CD4-positive, alpha-beta T cell (primary cell): ENCODE measurements around the gene INSR. TPM values are rescaled to one million over a fixed set of nuclear protein-coding genes. Genes with fewer than 3 reads are reported as not detected.

ENCODE experiments used
- ATAC-seq: fragments of 200-7000 bp; cut with Tn5 transposase; one replicate; pipeline ENCODE4 v1.10.0; 2022; ENCODE audit warnings: mild to moderate bottlenecking; ENCODE audit not compliant: poor library complexity
- CTCF ChIA-PET: fragments of 350-600 bp; sonication (Branson Sonifier 250); formaldehyde crosslinking; loops from one replicate; lab custom pipeline; 2021; ENCODE audit warnings: antibody characterized with exemption, inconsistent platforms; lab: Charles Lee
- POLR2A ChIA-PET: fragments of 350-600 bp; sonication (Branson Sonifier 250); formaldehyde crosslinking; loops from one replicate; lab custom pipeline; 2021; ENCODE audit warnings: antibody characterized with exemption, inconsistent platforms; lab: Charles Lee
- DNase-seq, 14 experiments: peaks; one replicate each; pipeline ENCODE4 v3.0.0-alpha.2; 2013 to 2020; ENCODE audit warnings: mixed read lengths in 2 of 14
- H3K27ac ChIP-seq, 2 donors: one replicate each; pipeline versions ENCODE4 v1.5.1 to v1.7.0; 2013; ENCODE audit warnings: low read length in 2 of 2, low read depth in 1 of 2, mild to moderate bottlenecking in 1 of 2
- H3K27me3 ChIP-seq, 2 experiments: 1 replicate in 1 of 2; 2 replicates in 1 of 2; pipeline versions ENCODE4 v1.6.1 to v1.7.0; 2013; ENCODE audit warnings: low read length in 2 of 2, control low read depth in 1 of 2, mild to moderate bottlenecking in 1 of 2, moderate library complexity in 1 of 2; ENCODE audit not compliant: insufficient read depth in 2 of 2, control insufficient read depth in 1 of 2
- H3K36me3 ChIP-seq: one replicate; pipeline ENCODE4 v1.6.1; 2013; ENCODE audit warnings: low read length, control low read depth; ENCODE audit not compliant: insufficient read depth
- H3K4me1 ChIP-seq: one replicate; pipeline ENCODE4 v1.6.1; 2013; ENCODE audit warnings: low read length, control low read depth; ENCODE audit not compliant: insufficient read depth
- H3K4me3 ChIP-seq: one replicate; pipeline ENCODE4 v1.5.1; 2013; ENCODE audit warnings: mild to moderate bottlenecking, low read length, moderate library complexity
- H3K9me3 ChIP-seq, 2 experiments: 1 replicate in 1 of 2; 2 replicates in 1 of 2; pipeline versions ENCODE4 v1.6.1 to v1.7.0; 2013; ENCODE audit warnings: low read length in 2 of 2, mild to moderate bottlenecking in 2 of 2, control low read depth in 1 of 2, moderate library complexity in 1 of 2; ENCODE audit not compliant: control insufficient read depth in 1 of 2, insufficient read depth in 1 of 2
- H3K27ac Mint-ChIP-seq: one replicate; pipeline ENCODE4 v1.8.0; 2020; ENCODE audit warnings: mixed read lengths
- H3K27me3 Mint-ChIP-seq: one replicate; pipeline ENCODE4 v1.8.0; 2021; ENCODE audit warnings: mixed read lengths
- H3K36me3 Mint-ChIP-seq: one replicate; pipeline ENCODE4 v1.8.0; 2021; ENCODE audit warnings: low read depth, mixed read lengths
- H3K4me1 Mint-ChIP-seq: one replicate; pipeline ENCODE4 v1.8.0; 2021; ENCODE audit warnings: low read depth, mixed read lengths
- H3K4me3 Mint-ChIP-seq: one replicate; pipeline ENCODE4 v1.8.0; 2020; ENCODE audit warnings: mild to moderate bottlenecking, mixed read lengths
- H3K9me3 Mint-ChIP-seq: one replicate; pipeline ENCODE4 v1.8.0; 2020; ENCODE audit warnings: mixed read lengths
- intact Hi-C, 2 experiments: fragments of 100-400 bp; cut with DNase I in 1 of 2; cut with micrococcal nuclease in 1 of 2; formaldehyde crosslinking; loops; one replicate each; pipeline versions ENCODE4 v1.15.1 to v1.9.0; 2023 to 2025; cut with DNase I, micrococcal nuclease
- total RNA-seq, 174 experiments: library from RNA in 2 of 174; stranded (reverse) in 2 of 174; gene quantifications; one replicate each; pipeline ENCODE4 v1.2.3 and lab custom pipeline; 2021 to 2026
- TF ChIP-seq, protein P1 (sequence below): fragments of 200-600 bp; IDR thresholded peaks from one replicate; pipeline ENCODE4 v1.8.0; 2022; ENCODE audit warnings: antibody characterized with exemption, mild to moderate bottlenecking

INSR gene
- total RNA-seq, 2 experiments from 2014 or later, result 1.8 to 3.0 TPM

DNA sequence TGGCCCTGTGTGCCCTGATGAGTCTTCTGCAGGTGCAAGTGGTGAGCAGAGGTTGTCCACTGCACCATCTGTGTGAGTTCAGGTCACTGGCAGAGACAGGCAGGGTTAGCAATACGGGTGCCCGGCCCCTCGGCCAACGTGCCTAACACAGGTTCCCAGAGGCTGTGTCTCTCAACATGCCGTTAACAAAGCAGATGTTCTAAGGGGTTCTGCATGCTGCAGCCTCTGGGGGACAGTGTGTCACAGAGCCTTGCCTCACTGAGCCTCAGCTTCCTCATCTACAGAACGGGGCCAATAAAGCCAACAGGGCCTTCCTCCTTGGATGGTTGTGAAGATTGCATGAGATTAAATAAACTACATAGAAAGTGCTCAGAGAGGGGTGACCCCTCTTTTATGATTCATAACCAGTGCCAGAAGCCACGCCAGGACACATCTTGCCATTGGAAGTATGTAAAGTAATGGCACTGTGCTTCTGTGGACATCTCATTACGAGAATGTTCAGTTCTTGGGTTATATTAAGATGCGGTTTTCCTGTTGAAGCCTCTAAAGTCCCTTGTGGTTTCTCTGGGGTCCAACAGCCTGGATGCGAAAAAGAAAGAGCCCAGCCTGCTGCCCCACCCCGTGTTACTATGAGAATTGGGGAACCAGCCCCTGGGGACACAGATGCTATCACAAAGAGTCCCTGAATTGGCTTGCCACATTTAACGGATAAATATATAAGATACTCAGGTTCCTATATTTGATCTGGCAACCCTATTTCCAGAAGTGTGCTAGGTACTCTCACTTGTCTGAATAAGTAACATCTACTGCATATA lies 43.4 kb upstream of the INSR start:
- ChIA-PET CTCF (no interaction called here), POLR2A (interaction anchor here (1.5 to 1.9 kb wide), 3 partner anchors 8 to 13 kb away, joined by 5 to 7 read pairs (median 6); partner anchors contain the start of gene ARHGEF18)
- intact Hi-C loops, result no loop called here
- no peaks in the 10 kb centered on the region for H3K36me3 ChIP-seq
- peaks cover 35% of the 10 kb centered on the region for H3K4me1 ChIP-seq
- TF ChIP-seq, protein P1, sequence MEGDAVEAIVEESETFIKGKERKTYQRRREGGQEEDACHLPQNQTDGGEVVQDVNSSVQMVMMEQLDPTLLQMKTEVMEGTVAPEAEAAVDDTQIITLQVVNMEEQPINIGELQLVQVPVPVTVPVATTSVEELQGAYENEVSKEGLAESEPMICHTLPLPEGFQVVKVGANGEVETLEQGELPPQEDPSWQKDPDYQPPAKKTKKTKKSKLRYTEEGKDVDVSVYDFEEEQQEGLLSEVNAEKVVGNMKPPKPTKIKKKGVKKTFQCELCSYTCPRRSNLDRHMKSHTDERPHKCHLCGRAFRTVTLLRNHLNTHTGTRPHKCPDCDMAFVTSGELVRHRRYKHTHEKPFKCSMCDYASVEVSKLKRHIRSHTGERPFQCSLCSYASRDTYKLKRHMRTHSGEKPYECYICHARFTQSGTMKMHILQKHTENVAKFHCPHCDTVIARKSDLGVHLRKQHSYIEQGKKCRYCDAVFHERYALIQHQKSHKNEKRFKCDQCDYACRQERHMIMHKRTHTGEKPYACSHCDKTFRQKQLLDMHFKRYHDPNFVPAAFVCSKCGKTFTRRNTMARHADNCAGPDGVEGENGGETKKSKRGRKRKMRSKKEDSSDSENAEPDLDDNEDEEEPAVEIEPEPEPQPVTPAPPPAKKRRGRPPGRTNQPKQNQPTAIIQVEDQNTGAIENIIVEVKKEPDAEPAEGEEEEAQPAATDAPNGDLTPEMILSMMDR, result no peak
- Mint-ChIP-seq H3K27me3 (no peaks in the 10 kb centered on the region), H3K27ac (no peak overlapping the region), H3K36me3 (no peaks in the 10 kb centered on the region), H3K4me1 (peaks cover 36% of the 10 kb centered on the region), H3K9me3 (no peaks in the 10 kb centered on the region), H3K4me3 (peak overlapping the region; percentile 7)
- H3K9me3 ChIP-seq, result peaks cover 0 to 6% of the 10 kb centered on the region in 2 experiments
- no peak overlapping the region for H3K27ac ChIP-seq
- no peaks in the 10 kb centered on the region for H3K27me3 ChIP-seq
- DNase-seq (peak in 3 of 14 experiments; percentile 54 to 67 (median 60)), ATAC-seq (peak; percentile 26)
- H3K4me3 ChIP-seq, result no peak overlapping the region

DNA sequence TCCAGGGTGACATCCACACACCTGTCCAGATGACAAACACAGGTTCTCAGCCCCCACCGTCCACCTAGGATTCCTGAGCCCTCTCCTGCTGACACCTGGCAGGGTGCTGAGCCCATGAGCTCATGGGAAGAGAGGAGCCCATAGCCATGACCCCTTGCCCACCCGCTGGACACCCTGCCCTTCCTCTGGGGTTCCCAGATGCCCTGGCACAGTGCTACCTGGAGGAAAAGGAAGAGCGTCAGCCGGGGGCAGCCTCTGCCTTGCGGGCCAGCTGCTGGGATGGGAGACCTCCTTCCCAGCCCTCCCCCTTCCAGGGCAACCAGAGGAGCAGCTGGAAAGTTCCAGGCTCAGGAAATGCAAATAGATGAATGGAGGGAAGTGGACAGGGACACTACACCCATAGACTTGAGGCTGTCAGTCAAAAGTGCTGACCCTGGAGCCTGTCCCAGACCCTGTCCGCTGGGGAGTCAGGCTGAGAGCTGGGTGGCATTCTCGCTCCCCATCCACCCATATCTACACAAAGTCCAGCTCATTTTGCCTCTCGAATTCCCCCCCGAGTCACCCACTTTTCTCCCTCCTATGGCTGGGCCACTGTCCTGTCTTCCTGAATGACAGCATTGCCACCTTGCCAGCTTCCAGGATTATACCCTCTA lies 42.2 kb upstream of the INSR start:
- Histone ChIP-seq H3K4me3 (no peak overlapping the region), H3K4me1 (peaks cover 28% of the 10 kb centered on the region), H3K36me3 (no peaks in the 10 kb centered on the region), H3K27ac (no peak overlapping the region), H3K27me3 (no peaks in the 10 kb centered on the region), H3K9me3 (peaks cover 0 to 6% of the 10 kb centered on the region in 2 experiments)
- ChIA-PET CTCF (no interaction called here), POLR2A (interaction anchor here (0.6 to 1.9 kb wide), 3 partner anchors 9 to 40 kb away, joined by 3 to 6 read pairs (median 5); no protein-coding TSS in a partner anchor)
- ATAC-seq, result no peak
- DNase-seq, result no peak
- intact Hi-C loops, result no loop called here
- Mint-ChIP-seq H3K27ac (no peak overlapping the region), H3K4me3 (no peak overlapping the region), H3K36me3 (no peaks in the 10 kb centered on the region), H3K4me1 (peaks cover 31% of the 10 kb centered on the region), H3K9me3 (no peaks in the 10 kb centered on the region), H3K27me3 (no peaks in the 10 kb centered on the region)
- TF ChIP-seq, protein P1, result no peak

DNA sequence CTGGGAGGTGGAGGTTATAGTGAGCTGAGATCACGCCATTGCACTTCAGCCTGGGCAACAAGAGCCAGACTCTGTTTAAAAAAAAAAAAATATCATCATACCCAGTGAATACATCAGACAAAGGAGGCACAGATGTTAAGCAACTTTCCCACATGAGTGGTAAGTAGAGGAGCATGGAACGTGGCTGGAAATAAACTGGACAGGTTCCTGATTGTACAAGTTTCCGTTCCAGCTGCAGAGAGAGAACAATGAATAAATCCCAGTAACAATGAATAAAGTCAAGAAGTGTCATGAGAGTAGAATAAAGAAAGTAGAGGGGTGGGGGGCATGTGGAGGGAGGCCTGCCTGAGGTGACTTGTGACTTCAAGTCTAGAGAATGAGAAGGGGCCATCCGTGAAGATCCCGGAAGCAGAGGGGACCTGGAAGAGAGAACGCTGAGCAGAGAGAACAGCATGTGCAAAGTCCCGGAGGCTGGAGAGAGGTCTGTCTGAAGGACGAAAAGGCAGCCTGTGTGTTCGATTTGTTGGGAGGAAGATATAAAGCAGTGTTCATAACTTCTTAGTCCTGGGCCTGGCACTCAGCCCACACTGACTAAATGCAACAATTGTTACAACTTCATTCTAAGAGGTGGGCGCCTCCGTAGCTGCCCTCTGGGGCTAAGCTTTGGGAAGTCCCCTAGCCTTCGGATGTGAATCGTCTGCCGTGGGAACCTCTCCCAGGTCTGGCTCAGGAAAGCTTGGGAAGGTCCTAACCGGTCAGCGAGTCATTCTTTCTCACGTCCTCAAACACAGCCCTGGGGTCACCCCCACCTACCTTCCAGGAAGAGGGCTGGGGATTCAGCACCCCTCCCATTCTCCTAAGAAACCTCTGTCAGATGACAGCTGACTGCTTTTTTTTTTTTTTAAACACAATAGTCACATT lies 39.2 kb upstream of the INSR start:
- peaks cover 19% of the 10 kb centered on the region for H3K4me1 Mint-ChIP-seq
- no peaks in the 10 kb centered on the region for H3K36me3 Mint-ChIP-seq
- no peaks in the 10 kb centered on the region for H3K9me3 Mint-ChIP-seq
- no peak overlapping the region for H3K4me3 ChIP-seq
- POLR2A ChIA-PET, result no interaction called here
- H3K36me3 ChIP-seq, result no peaks in the 10 kb centered on the region
- no peak for DNase-seq
- TF ChIP-seq, protein P1, result no peak
- H3K27ac Mint-ChIP-seq, result no peak overlapping the region
- no peak overlapping the region for H3K27ac ChIP-seq
- H3K27me3 ChIP-seq, result no peaks in the 10 kb centered on the region
- ATAC-seq, result no peak
- peaks cover 0 to 6% of the 10 kb centered on the region in 2 experiments for H3K9me3 ChIP-seq
- CTCF ChIA-PET, result no interaction called here
- H3K27me3 Mint-ChIP-seq, result no peaks in the 10 kb centered on the region
- H3K4me1 ChIP-seq, result peaks cover 20% of the 10 kb centered on the region
- intact Hi-C loops, result no loop called here
- no peak overlapping the region for H3K4me3 Mint-ChIP-seq
